Endothelial cell (in vitro differentiated cells): ENCODE data around the gene PTPN21. TPM values are rescaled to one million over a fixed set of nuclear protein-coding genes. Genes with fewer than 3 reads are reported as not detected.

Experiments used
- DNase-seq: peaks from one replicate; pipeline ENCODE4 v3.0.0; 2021; ENCODE audit warnings: low spot score
- H3K27ac Mint-ChIP-seq: one replicate; pipeline ENCODE4 v1.8.0; 2021; ENCODE audit warnings: mixed read lengths, inconsistent platforms; ENCODE audit not compliant: unreplicated experiment
- H3K27me3 Mint-ChIP-seq: one replicate; pipeline ENCODE4 v1.8.0; 2021; ENCODE audit warnings: mild to moderate bottlenecking, moderate library complexity, mixed read lengths, inconsistent platforms; ENCODE audit not compliant: unreplicated experiment
- H3K36me3 Mint-ChIP-seq: one replicate; pipeline ENCODE4 v1.8.0; 2021; ENCODE audit warnings: mild to moderate bottlenecking, low read depth, mixed read lengths, inconsistent platforms; ENCODE audit not compliant: unreplicated experiment
- H3K4me1 Mint-ChIP-seq: one replicate; pipeline ENCODE4 v1.8.0; 2021; ENCODE audit warnings: mild to moderate bottlenecking, mixed read lengths, inconsistent platforms; ENCODE audit not compliant: unreplicated experiment
- H3K4me3 Mint-ChIP-seq: one replicate; pipeline ENCODE4 v1.8.0; 2021; ENCODE audit warnings: mild to moderate bottlenecking, mixed read lengths, inconsistent platforms; ENCODE audit not compliant: unreplicated experiment
- H3K9me3 Mint-ChIP-seq: one replicate; pipeline ENCODE4 v1.8.0; 2021; ENCODE audit warnings: mixed read lengths, inconsistent platforms; ENCODE audit not compliant: unreplicated experiment
- CTCF ChIP-seq: fragments of 200-600 bp; sonication (generic); IDR thresholded peaks from one replicate; pipeline ENCODE4 v1.5.0; 2021; ENCODE audit warnings: antibody characterized with exemption; ENCODE audit not compliant: unreplicated experiment
- total RNA-seq: library from RNA; stranded (reverse); fragmentation: NEBNext Ultra II Directional; extraction: Animal tissue kit (Norgen Biotek cat#: 25700); gene quantifications from one replicate; pipeline ENCODE4 v1.2.1, GENCODE V29; 2021; ENCODE audit not compliant: unreplicated experiment

The PTPN21 gene
- total RNA-seq, 1 donor from 2014 or later = 22.1 TPM

- Mint-ChIP-seq H3K4me1 (peaks cover 3% of the 10 kb centered on the region), H3K4me3 (no peak overlapping the region), H3K36me3 (peaks cover 37% of the 10 kb centered on the region), H3K27me3 (peaks cover 6% of the 10 kb centered on the region), H3K27ac (no peak overlapping the region), H3K9me3 (no peaks in the 10 kb centered on the region)
- DNase-seq = no peak
- TF ChIP-seq CTCF = no peak
These were observed 73.0 kb downstream of the PTPN21 start for GRCh38 chr14:88481794-88482193.

- H3K27ac Mint-ChIP-seq = no peak overlapping the region
- peaks cover 6% of the 10 kb centered on the region for H3K27me3 Mint-ChIP-seq
- peaks cover 3% of the 10 kb centered on the region for H3K4me1 Mint-ChIP-seq
- no peaks in the 10 kb centered on the region for H3K9me3 Mint-ChIP-seq
- TF ChIP-seq CTCF = no peak
- no peak overlapping the region for H3K4me3 Mint-ChIP-seq
- DNase-seq = no peak
- H3K36me3 Mint-ChIP-seq = peaks cover 37% of the 10 kb centered on the region
These were observed 73.7 kb downstream of the PTPN21 start for GRCh38 chr14:88481059-88481458.

GRCh38 chr14:88479574-88479987 lies 75.2 kb downstream of the PTPN21 start:
- Mint-ChIP-seq H3K4me3 (no peak overlapping the region), H3K4me1 (peaks cover 3% of the 10 kb centered on the region), H3K27ac (no peak overlapping the region), H3K36me3 (peaks cover 37% of the 10 kb centered on the region), H3K9me3 (no peaks in the 10 kb centered on the region), H3K27me3 (peaks cover 6% of the 10 kb centered on the region)
- no peak for TF ChIP-seq CTCF
- DNase-seq = no peak

- no peaks in the 10 kb centered on the region for H3K9me3 Mint-ChIP-seq
- peaks cover 6% of the 10 kb centered on the region for H3K27me3 Mint-ChIP-seq
- H3K27ac Mint-ChIP-seq = no peak overlapping the region
- DNase-seq = no peak
- no peak for TF ChIP-seq CTCF
- peaks cover 3% of the 10 kb centered on the region for H3K4me1 Mint-ChIP-seq
- no peak overlapping the region for H3K4me3 Mint-ChIP-seq
- H3K36me3 Mint-ChIP-seq = peaks cover 37% of the 10 kb centered on the region
These were observed 75.9 kb downstream of the PTPN21 start for GRCh38 chr14:88478931-88479330.

GRCh38 chr14:88477513-88478250 lies 77.1 kb downstream of the PTPN21 start:
- no peak for DNase-seq
- no peak for TF ChIP-seq CTCF
- H3K4me1 Mint-ChIP-seq = peaks cover 3% of the 10 kb centered on the region
- H3K27ac Mint-ChIP-seq = peak overlapping the region; percentile 67
- H3K4me3 Mint-ChIP-seq = peak overlapping the region; percentile 47
- peaks cover 6% of the 10 kb centered on the region for H3K27me3 Mint-ChIP-seq
- H3K9me3 Mint-ChIP-seq = no peaks in the 10 kb centered on the region
- H3K36me3 Mint-ChIP-seq = peaks cover 31% of the 10 kb centered on the region
